H1 (cell line): Measurements from ENCODE around the gene C9orf50. TPM values are rescaled to one million over a fixed set of nuclear protein-coding genes. Genes with fewer than 3 reads are reported as not detected.

Experiments
- CTCF ChIP-seq, 3 experiments: IDR thresholded peaks; 1 replicate in 2 of 3; 2 replicates in 1 of 3; pipeline versions ENCODE4 v1.5.1 to v1.6.1; 2011; ENCODE audit warnings: low read length in 3 of 3, mild to moderate bottlenecking in 3 of 3, inconsistent platforms in 2 of 3, low read depth in 1 of 3, moderate library complexity in 1 of 3; ENCODE audit not compliant: insufficient read depth in 1 of 3; ENCODE audit errors: control extremely low read depth in 1 of 3
- polyA plus RNA-seq, 7 experiments: library from polyadenylated mRNA; depleted of rRNA in 3 of 7; stranded (reverse) in 5 of 7; unstranded in 2 of 7; fragments of >200 nt in 5 of 7; fragments of 200-250 nt in 2 of 7; gene quantifications; 1 replicate in 5 of 7; 2 replicates in 1 of 7; 4 replicates in 1 of 7; pipeline versions ENCODE4 v1.2.1 to v1.2.3, GENCODE V29; 2011 to 2013; ENCODE audit warnings: missing spikeins in 2 of 7, mixed read lengths in 2 of 7
- total RNA-seq: library from RNA; stranded (reverse); fragmentation: NEBNext Ultra II Directional; extraction: Animal tissue kit (Norgen Biotek cat#: 25700); gene quantifications from 2 replicates; pipeline ENCODE4 v1.2.1, GENCODE V29; 2021

Gene C9orf50
- total and polyA plus RNA-seq, 2 of the 8 experiments (the other 6 are each of a cell fraction or from before 2014, with no cell fraction given) = not detected

- no peak for TF ChIP-seq CTCF (IDR thresholded peaks at IDR 0.05; ENCODE audit: control extremely low read depth in 1 of 3, insufficient read depth in 1 of 3, low read depth in 1 of 3, low read length in 3 of 3)
These were observed 46.5 kb upstream of the C9orf50 start (continued) for GRCh38 chr9:129667378-129667777.
